ENCODE results near the gene ZNF536. TPM values are rescaled to one million over a fixed set of nuclear protein-coding genes. Genes with fewer than 3 reads are reported as not detected.

Gene ZNF536
- total and polyA plus RNA-seq, 10 of the 15 experiments (the other 5 are each of a cell fraction or from before 2014, with no cell fraction given): not detected

- Histone ChIP-seq H3K9ac (ENCODE audit: control insufficient read depth, insufficient read depth, low read length) (no peak overlapping the region), H3K27ac (ENCODE audit: control insufficient read depth, insufficient read depth) (no peak overlapping the region), H3K36me3 (ENCODE audit: control insufficient read depth in 2 of 2, insufficient read depth in 2 of 2, low read length in 1 of 2) (no peaks in the 10 kb centered on the region), H3K4me3 (no peak overlapping the region), H3K4me1 (ENCODE audit: control insufficient read depth, insufficient read depth, low read length) (no peaks in the 10 kb centered on the region), H4K20me1 (ENCODE audit: control insufficient read depth, insufficient read depth) (no peaks in the 10 kb centered on the region), H3K9me3 (replicated peaks; ENCODE audit: control insufficient read depth, insufficient read depth, low read length) (no peaks in the 10 kb centered on the region), H2AFZ (ENCODE audit: control insufficient read depth, low read depth, low read length) (no peak overlapping the region), H3K27me3 (replicated peaks in 1 of 2; ENCODE audit: control insufficient read depth in 2 of 2, insufficient read depth in 2 of 2, low read length in 1 of 2) (no peaks in the 10 kb centered on the region), H3K4me2 (ENCODE audit: control insufficient read depth, insufficient read depth) (no peak overlapping the region), H3K79me2 (ENCODE audit: control insufficient read depth, insufficient read depth, low read length) (no peaks in the 10 kb centered on the region)
- no peak for ATAC-seq
- ChIA-PET CTCF (no interaction called here), RAD21 (ENCODE audit: unreplicated experiment) (no interaction called here), SMC1A (ENCODE audit: uncharacterized antibody, unreplicated experiment) (no interaction called here), POLR2A (no interaction called here)
- FAIRE-seq: no peak
- DNase-seq (ENCODE audit: low read depth, low spot score): no peak
- TF ChIP-seq ATF7 (IDR thresholded peaks at IDR 0.05; ENCODE audit: low read depth) (no peak), RELA (IDR thresholded peaks at IDR 0.05; ENCODE audit: borderline replicate concordance, partially characterized antibody) (no peak), EZH2 (IDR thresholded peaks at IDR 0.05; ENCODE audit: borderline replicate concordance, control insufficient read depth, low read depth, low read length) (no peak), POLR2AphosphoS5 (IDR thresholded peaks at IDR 0.05; ENCODE audit: low read length) (no peak), NFIC (IDR thresholded peaks at IDR 0.05; ENCODE audit: low read depth, low read length) (no peak), MXI1 (IDR thresholded peaks at IDR 0.05; ENCODE audit: low read depth, low read length) (no peak), FOS (IDR thresholded peaks at IDR 0.05; ENCODE audit: borderline replicate concordance, extremely low read depth, insufficient read length) (no peak), ZNF384 (IDR thresholded peaks at IDR 0.05; ENCODE audit: borderline replicate concordance, low read depth, low read length) (no peak), TAF1 (IDR thresholded peaks at IDR 0.05; ENCODE audit: borderline replicate concordance, low read depth, low read length) (no peak), CBX5 (IDR thresholded peaks at IDR 0.05; ENCODE audit: low read depth) (no peak), CEBPZ (IDR thresholded peaks at IDR 0.05; ENCODE audit: low read depth, low read length) (no peak)
- TF ChIP-seq, protein P1, sequence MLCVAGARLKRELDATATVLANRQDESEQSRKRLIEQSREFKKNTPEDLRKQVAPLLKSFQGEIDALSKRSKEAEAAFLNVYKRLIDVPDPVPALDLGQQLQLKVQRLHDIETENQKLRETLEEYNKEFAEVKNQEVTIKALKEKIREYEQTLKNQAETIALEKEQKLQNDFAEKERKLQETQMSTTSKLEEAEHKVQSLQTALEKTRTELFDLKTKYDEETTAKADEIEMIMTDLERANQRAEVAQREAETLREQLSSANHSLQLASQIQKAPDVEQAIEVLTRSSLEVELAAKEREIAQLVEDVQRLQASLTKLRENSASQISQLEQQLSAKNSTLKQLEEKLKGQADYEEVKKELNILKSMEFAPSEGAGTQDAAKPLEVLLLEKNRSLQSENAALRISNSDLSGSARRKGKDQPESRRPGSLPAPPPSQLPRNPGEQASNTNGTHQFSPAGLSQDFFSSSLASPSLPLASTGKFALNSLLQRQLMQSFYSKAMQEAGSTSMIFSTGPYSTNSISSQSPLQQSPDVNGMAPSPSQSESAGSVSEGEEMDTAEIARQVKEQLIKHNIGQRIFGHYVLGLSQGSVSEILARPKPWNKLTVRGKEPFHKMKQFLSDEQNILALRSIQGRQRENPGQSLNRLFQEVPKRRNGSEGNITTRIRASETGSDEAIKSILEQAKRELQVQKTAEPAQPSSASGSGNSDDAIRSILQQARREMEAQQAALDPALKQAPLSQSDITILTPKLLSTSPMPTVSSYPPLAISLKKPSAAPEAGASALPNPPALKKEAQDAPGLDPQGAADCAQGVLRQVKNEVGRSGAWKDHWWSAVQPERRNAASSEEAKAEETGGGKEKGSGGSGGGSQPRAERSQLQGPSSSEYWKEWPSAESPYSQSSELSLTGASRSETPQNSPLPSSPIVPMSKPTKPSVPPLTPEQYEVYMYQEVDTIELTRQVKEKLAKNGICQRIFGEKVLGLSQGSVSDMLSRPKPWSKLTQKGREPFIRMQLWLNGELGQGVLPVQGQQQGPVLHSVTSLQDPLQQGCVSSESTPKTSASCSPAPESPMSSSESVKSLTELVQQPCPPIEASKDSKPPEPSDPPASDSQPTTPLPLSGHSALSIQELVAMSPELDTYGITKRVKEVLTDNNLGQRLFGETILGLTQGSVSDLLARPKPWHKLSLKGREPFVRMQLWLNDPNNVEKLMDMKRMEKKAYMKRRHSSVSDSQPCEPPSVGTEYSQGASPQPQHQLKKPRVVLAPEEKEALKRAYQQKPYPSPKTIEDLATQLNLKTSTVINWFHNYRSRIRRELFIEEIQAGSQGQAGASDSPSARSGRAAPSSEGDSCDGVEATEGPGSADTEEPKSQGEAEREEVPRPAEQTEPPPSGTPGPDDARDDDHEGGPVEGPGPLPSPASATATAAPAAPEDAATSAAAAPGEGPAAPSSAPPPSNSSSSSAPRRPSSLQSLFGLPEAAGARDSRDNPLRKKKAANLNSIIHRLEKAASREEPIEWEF (IDR thresholded peaks at IDR 0.05; ENCODE audit: insufficient replicate concordance, low read depth, low read length): no peak
- no TSS peak for BruUV-seq (replicated peaks)
- WGBS (ENCODE audit: insufficient coverage, insufficient replicate concordance, low lambda C conversion rate, missing lambda C conversion rate): 4% methylated on average over 10 of the region's 12 CpGs
- in situ Hi-C loops (cut with MboI) (no loop called here), intact Hi-C loops (cut with micrococcal nuclease; ENCODE audit: unreplicated experiment) (no loop called here)
Observed at GRCh38 chr19:30387311-30388115, 15.3 kb downstream of the ZNF536 start.
